Dorsolateral prefrontal cortex (tissue), 118 donors: Measurements from ENCODE around the gene RPLP2. TPM values are rescaled to one million over a fixed set of nuclear protein-coding genes. Genes with fewer than 3 reads are reported as not detected.

Experiments used
- total RNA-seq, 120 experiments: library from RNA; stranded (reverse); gene quantifications; one replicate each; pipeline versions ENCODE4 v1.2.3 to v1.2.4, GENCODE V29; 2022

The RPLP2 gene
- total RNA-seq, 120 experiments from 2014 or later: 332 to 619 (median 470) TPM

Other genes with a start within 250 kb of the RPLP2 start
- 1 to 10 TPM in 17 of 120 experiments, under 1 TPM in 67, not detected in 36; 0.20 to 2.8 (median 0.70) TPM for gene LMNTD2, start 249.2 kb upstream of the RPLP2 start, total RNA-seq
- 10 to 100 TPM in 34 of 120 experiments, 1 to 10 TPM in 86; 4.1 to 15.0 (median 8.8) TPM for gene RASSF7, start 249.0 kb upstream of the RPLP2 start, total RNA-seq
- gene PHRF1, start 233.5 kb upstream of the RPLP2 start, total RNA-seq: 10 to 100 TPM; 24.7 to 43.4 (median 32.3) TPM
- 10 to 100 TPM in 62 of 120 experiments, 1 to 10 TPM in 58; 3.7 to 42.0 (median 10.2) TPM for gene IRF7, start 194.0 kb upstream of the RPLP2 start, total RNA-seq
- not detected for gene CDHR5, start 185.0 kb upstream of the RPLP2 start, total RNA-seq
- 1 to 10 TPM in 2 of 120 experiments, not detected in 118; 1.6 to 3.1 TPM for gene SCT, start 182.8 kb upstream of the RPLP2 start, total RNA-seq
- gene DRD4, start 172.7 kb upstream of the RPLP2 start, total RNA-seq: 1 to 10 TPM in 111 of 120 experiments, under 1 TPM in 7, not detected in 2; 0.55 to 8.4 (median 3.0) TPM
- 100 to 1,000 TPM in 119 of 120 experiments, 10 to 100 TPM in 1; 72.0 to 250 (median 144) TPM for gene DEAF1, start 114.7 kb upstream of the RPLP2 start, total RNA-seq
- gene TMEM80, start 114.2 kb upstream of the RPLP2 start, total RNA-seq: 10 to 100 TPM; 14.5 to 48.6 (median 27.2) TPM
- 10 to 100 TPM; 10.3 to 57.6 (median 18.1) TPM for gene EPS8L2, start 103.7 kb upstream of the RPLP2 start, total RNA-seq
- 100 to 1,000 TPM in 96 of 120 experiments, 10 to 100 TPM in 24; 58.9 to 258 (median 114) TPM for gene TALDO1, start 62.5 kb upstream of the RPLP2 start, total RNA-seq
- 100 to 1,000 TPM in 50 of 120 experiments, 10 to 100 TPM in 70; 70.3 to 151 (median 96.8) TPM for gene GATD1, start 32.5 kb upstream of the RPLP2 start, total RNA-seq
- gene CEND1, start 19.9 kb upstream of the RPLP2 start, total RNA-seq: 100 to 1,000 TPM in 118 of 120 experiments, 10 to 100 TPM in 2; 70.6 to 312 (median 201) TPM
- 100 to 1,000 TPM in 101 of 120 experiments, 10 to 100 TPM in 19; 48.1 to 186 (median 122) TPM for gene SLC25A22, start 11.7 kb upstream of the RPLP2 start, total RNA-seq
- 10 to 100 TPM; 15.0 to 65.5 (median 27.2) TPM for gene PIDD1, start 4.7 kb upstream of the RPLP2 start, total RNA-seq
- 100 to 1,000 TPM in 4 of 120 experiments, 10 to 100 TPM in 116; 45.8 to 113 (median 69.3) TPM for gene PNPLA2, start 8.9 kb downstream of the RPLP2 start, total RNA-seq
- 1 to 10 TPM in 114 of 120 experiments, under 1 TPM in 6; 0.59 to 7.9 (median 2.4) TPM for gene CRACR2B, start 18.0 kb downstream of the RPLP2 start, total RNA-seq
- 100 to 1,000 TPM in 1 of 120 experiments, 10 to 100 TPM in 119; 20.0 to 110 (median 44.8) TPM for gene CD151, start 23.0 kb downstream of the RPLP2 start, total RNA-seq
- 10 to 100 TPM; 37.4 to 86.4 (median 53.8) TPM for gene POLR2L, start 32.6 kb downstream of the RPLP2 start, total RNA-seq
- gene TSPAN4, start 32.9 kb downstream of the RPLP2 start, total RNA-seq: 10 to 100 TPM in 76 of 120 experiments, 1 to 10 TPM in 44; 5.9 to 25.0 (median 10.9) TPM
- 10 to 100 TPM; 49.1 to 90.5 (median 68.9) TPM for gene CHID1, start 100.8 kb downstream of the RPLP2 start, total RNA-seq
- gene AP2A2, start 115.9 kb downstream of the RPLP2 start, total RNA-seq: 100 to 1,000 TPM in 119 of 120 experiments, 10 to 100 TPM in 1; 90.2 to 214 (median 158) TPM
- not detected for gene MUC6, start 226.8 kb downstream of the RPLP2 start, total RNA-seq